AG04450 (cell line): Measurements from ENCODE around the gene CNEP1R1. TPM values are rescaled to one million over a fixed set of nuclear protein-coding genes. Genes with fewer than 3 reads are reported as not detected.

Experiments used
- CTCF ChIA-PET: fragments of 300-600, 350-600 bp; formaldehyde crosslinking; extraction: SDS; loops from one replicate; lab custom pipeline; 2022; ENCODE audit warnings: antibody characterized with exemption, inconsistent platforms; lab: Charles Lee
- POLR2A ChIA-PET: fragments of 350-600 bp; formaldehyde crosslinking; extraction: SDS; loops from one replicate; lab custom pipeline; 2021; ENCODE audit warnings: antibody characterized with exemption, inconsistent platforms; lab: Yijun Ruan, JAX
- DNase-seq: peaks from one replicate; pipeline ENCODE4 v3.0.0-alpha.2; 2011; ENCODE audit warnings: low read depth, low spot score
- H3K27ac ChIP-seq: one replicate; pipeline ENCODE4 v1.5.1; 2012; ENCODE audit warnings: low read depth, low read length, control low read depth
- H3K27me3 ChIP-seq: one replicate; pipeline ENCODE4 v1.6.0; 2012; ENCODE audit warnings: low read length; ENCODE audit not compliant: control insufficient read depth, insufficient read depth
- H3K4me3 ChIP-seq: 2 replicates; pipeline ENCODE4 v1.5.1; 2011; ENCODE audit warnings: mild to moderate bottlenecking, low read depth, low read length, control low read depth
- H3K9me3 ChIP-seq: 2 replicates; pipeline ENCODE4 v1.5.1; 2012; ENCODE audit warnings: low read length; ENCODE audit not compliant: control insufficient read depth, insufficient read depth
- CTCF ChIP-seq: IDR thresholded peaks from 2 replicates; pipeline ENCODE4 v1.5.1; 2011; ENCODE audit warnings: low read depth, low read length, control low read depth, inconsistent platforms
- polyA plus RNA-seq: library from polyadenylated mRNA; depleted of rRNA; stranded (reverse); fragments of >200 nt; gene quantifications from 2 replicates; pipeline ENCODE4 v1.2.3, GENCODE V29; 2011

Gene CNEP1R1
- polyA plus RNA-seq, 1 experiment = 33.0 TPM

GRCh38 chr16:50023641-50024040 is 1.4 kb upstream of the CNEP1R1 start:
- Histone ChIP-seq H3K27ac (no peak overlapping the region), H3K4me3 (no peak overlapping the region), H3K9me3 (no peaks in the 10 kb centered on the region), H3K27me3 (no peaks in the 10 kb centered on the region)
- no peak for TF ChIP-seq CTCF
- DNase-seq = no peak
- ChIA-PET POLR2A (no interaction called here), CTCF (interaction anchor here (1.7 to 4.8 kb wide), 8 partner anchors 11 to 782 kb away, joined by 6 to 216 read pairs (median 40); partner anchors contain the start of gene HEATR3)

- no peak for TF ChIP-seq CTCF
- ChIA-PET POLR2A (interaction anchor here (0.9 kb wide), 1 partner anchor 20 kb away, joined by 3 read pairs; no protein-coding TSS in a partner anchor), CTCF (interaction anchor here (0.5 to 4.8 kb wide), 64 partner anchors 10 to 1425 kb away, joined by 3 to 216 read pairs (median 6); partner anchors contain the start of genes BRD7, HEATR3 and TENT4B)
- no peak overlapping the region for H3K4me3 ChIP-seq
- H3K9me3 ChIP-seq = no peaks in the 10 kb centered on the region
- no peak for DNase-seq
- no peaks in the 10 kb centered on the region for H3K27me3 ChIP-seq
- H3K27ac ChIP-seq = no peak overlapping the region
Observed at GRCh38 chr16:50024207-50024606, 818 bp upstream of the CNEP1R1 start.

GRCh38 chr16:50025537-50025931 is 509 bp downstream of the CNEP1R1 start:
- ChIA-PET CTCF (interaction anchor here (0.5 to 4.8 kb wide), 86 partner anchors 9 to 1423 kb away, joined by 3 to 216 read pairs (median 4); partner anchors contain the start of genes BRD7, HEATR3 and TENT4B), POLR2A (interaction anchor here (0.8 to 1.2 kb wide), 4 partner anchors 41 to 169 kb away, joined by 3 to 4 read pairs (median 3); partner anchors contain the start of gene HEATR3)
- Histone ChIP-seq H3K27ac (no peak overlapping the region), H3K27me3 (no peaks in the 10 kb centered on the region), H3K4me3 (peak overlapping the region; percentile 85), H3K9me3 (no peaks in the 10 kb centered on the region)
- TF ChIP-seq CTCF = no peak
- DNase-seq = no peak

- ChIA-PET CTCF (interaction anchor here (0.7 kb wide), 1 partner anchor 301 kb away, joined by 3 read pairs; no protein-coding TSS in a partner anchor), POLR2A (no interaction called here)
Observed at GRCh38 chr16:50027829-50028228, 2.8 kb downstream of the CNEP1R1 start.

More at GRCh38 chr16:50027829-50028228, 2.8 kb downstream of the CNEP1R1 start:
- no peak for TF ChIP-seq CTCF
- Histone ChIP-seq H3K27me3 (no peaks in the 10 kb centered on the region), H3K4me3 (no peak overlapping the region), H3K9me3 (no peaks in the 10 kb centered on the region), H3K27ac (no peak overlapping the region)
- DNase-seq = no peak
